GM08714 (cell line): ENCODE results near the gene PTGS2.
"Not testable (repeated sequence)": the region's sequence is repeated elsewhere in the genome, so short reads cannot be mapped to it uniquely, and the experiment has no call there.

Experiments used
- H3K4me3 ChIP-seq: fragments of 200-500 bp; sonication (Bioruptor generic); 2 replicates; pipeline ENCODE4 v1.5.1; 2014; ENCODE audit warnings: mild to moderate bottlenecking, low read length, inconsistent platforms
- ZNF274 ChIP-seq: IDR thresholded peaks from 2 replicates; pipeline ENCODE4 v1.6.1; 2012; ENCODE audit warnings: mild to moderate bottlenecking, low read depth, low read length

The PTGS2 gene

GRCh38 chr1:186654741-186655140, 25.5 kb downstream of the PTGS2 start:
- TF ChIP-seq ZNF274 = no peak
- no peak overlapping the region for H3K4me3 ChIP-seq

GRCh38 chr1:186653312-186653711, 26.9 kb downstream of the PTGS2 start:
- TF ChIP-seq ZNF274 = no peak
- no peak overlapping the region for H3K4me3 ChIP-seq

- no peak overlapping the region for H3K4me3 ChIP-seq
- TF ChIP-seq ZNF274 = no peak
Measured at GRCh38 chr1:186648613-186649012, 31.6 kb downstream of the PTGS2 start.

- H3K4me3 ChIP-seq = not testable (repeated sequence)
Measured at GRCh38 chr1:186647985-186648384, 32.2 kb downstream of the PTGS2 start.

- no peak overlapping the region for H3K4me3 ChIP-seq
- TF ChIP-seq ZNF274 = no peak
Measured at GRCh38 chr1:186643614-186644013, 36.6 kb downstream of the PTGS2 start.

GRCh38 chr1:186637567-186637966, 42.7 kb downstream of the PTGS2 start:
- H3K4me3 ChIP-seq = not testable (repeated sequence)

- H3K4me3 ChIP-seq = no peak overlapping the region
- TF ChIP-seq ZNF274 = no peak
Measured at GRCh38 chr1:186636786-186637185, 43.4 kb downstream of the PTGS2 start.

- no peak overlapping the region for H3K4me3 ChIP-seq
- no peak for TF ChIP-seq ZNF274
Measured at GRCh38 chr1:186634511-186634910, 45.7 kb downstream of the PTGS2 start.

- H3K4me3 ChIP-seq = no peak overlapping the region
- TF ChIP-seq ZNF274 = no peak
Measured at GRCh38 chr1:186633116-186633515, 47.1 kb downstream of the PTGS2 start.

GRCh38 chr1:186629341-186629740, 50.9 kb downstream of the PTGS2 start:
- no peak for TF ChIP-seq ZNF274

GRCh38 chr1:186628910-186629309, 51.3 kb downstream of the PTGS2 start:
- no peak for TF ChIP-seq ZNF274
- no peak overlapping the region for H3K4me3 ChIP-seq

More at GRCh38 chr1:186629341-186629740, 50.9 kb downstream of the PTGS2 start:
- H3K4me3 ChIP-seq = no peak overlapping the region

- TF ChIP-seq ZNF274 = no peak
- no peak overlapping the region for H3K4me3 ChIP-seq
Measured at GRCh38 chr1:186627019-186627418, 53.2 kb downstream of the PTGS2 start.

- no peak for TF ChIP-seq ZNF274
- no peak overlapping the region for H3K4me3 ChIP-seq
Measured at GRCh38 chr1:186626356-186626932, 53.8 kb downstream of the PTGS2 start.

GRCh38 chr1:186623551-186623950, 56.7 kb downstream of the PTGS2 start:
- no peak overlapping the region for H3K4me3 ChIP-seq
- no peak for TF ChIP-seq ZNF274
